H9 (cell line): ENCODE data around the gene SPATA6L. TPM values are rescaled to one million over a fixed set of nuclear protein-coding genes. Genes with fewer than 3 reads are reported as not detected.

Experiments used
- DNase-seq: peaks from one replicate; pipeline ENCODE4 v3.0.0-alpha.2; 2017
- H2AFZ ChIP-seq: one replicate; pipeline ENCODE4 v1.6.1; 2013; ENCODE audit warnings: mild to moderate bottlenecking, low read length, control low read depth, moderate library complexity
- H2AK5ac ChIP-seq: 2 replicates; pipeline ENCODE4 v1.6.1; 2013; ENCODE audit warnings: low read length, control low read depth, mixed read lengths; ENCODE audit not compliant: insufficient read length
- H2BK120ac ChIP-seq: one replicate; pipeline ENCODE4 v1.6.1; 2013; ENCODE audit warnings: low read depth, mild to moderate bottlenecking, low read length, control low read depth, inconsistent platforms; ENCODE audit not compliant: poor library complexity, severe bottlenecking
- H2BK12ac ChIP-seq: 2 replicates; pipeline ENCODE4 v1.6.1; 2013; ENCODE audit warnings: low read length, control low read depth, mixed read lengths, low read depth; ENCODE audit not compliant: insufficient read length
- H2BK15ac ChIP-seq: 2 replicates; pipeline ENCODE4 v1.6.1; 2013; ENCODE audit warnings: low read depth, low read length, control low read depth
- H2BK20ac ChIP-seq: one replicate; pipeline ENCODE4 v1.6.1; 2013; ENCODE audit warnings: low read depth, mild to moderate bottlenecking, low read length, control low read depth, inconsistent platforms; ENCODE audit not compliant: poor library complexity, severe bottlenecking
- H2BK5ac ChIP-seq: 2 replicates; pipeline ENCODE4 v1.6.1; 2013; ENCODE audit warnings: low read length, control low read depth, mixed read lengths; ENCODE audit not compliant: insufficient read length
- H3K14ac ChIP-seq: 2 replicates; pipeline ENCODE4 v1.6.1; 2013; ENCODE audit warnings: low read length, control low read depth; ENCODE audit not compliant: insufficient read depth
- H3K18ac ChIP-seq: 2 replicates; pipeline ENCODE4 v1.6.1; 2013; ENCODE audit warnings: low read depth, mild to moderate bottlenecking, mixed read lengths, low read length, control low read depth; ENCODE audit not compliant: insufficient read length
- H3K23ac ChIP-seq: 2 replicates; pipeline ENCODE4 v1.6.1; 2013; ENCODE audit warnings: low read length, control low read depth, mixed read lengths, low read depth; ENCODE audit not compliant: insufficient read length
- H3K23me2 ChIP-seq: 2 replicates; pipeline ENCODE4 v1.6.1; 2013; ENCODE audit warnings: low read depth, mild to moderate bottlenecking, mixed read lengths, low read length, control low read depth; ENCODE audit not compliant: insufficient read length, poor library complexity, severe bottlenecking
- H3K27ac ChIP-seq: 2 replicates; pipeline ENCODE4 v1.5.1; 2013; ENCODE audit warnings: low read length, control low read depth, mixed read lengths, low read depth; ENCODE audit not compliant: insufficient read length
- H3K27me3 ChIP-seq: 2 replicates; pipeline ENCODE4 v1.6.1; 2013; ENCODE audit warnings: low read length, control low read depth, inconsistent platforms; ENCODE audit not compliant: insufficient read depth
- H3K4ac ChIP-seq: 2 replicates; pipeline ENCODE4 v1.6.1; 2013; ENCODE audit warnings: low read depth, mild to moderate bottlenecking, control low read depth, inconsistent platforms, low read length, moderate library complexity
- H3K4me1 ChIP-seq: 2 replicates; pipeline ENCODE4 v1.6.1; 2013; ENCODE audit warnings: low read length, control low read depth, inconsistent platforms; ENCODE audit not compliant: insufficient read depth
- H3K4me2 ChIP-seq: 2 replicates; pipeline ENCODE4 v1.6.1; 2013; ENCODE audit warnings: low read length, control low read depth, mixed read lengths; ENCODE audit not compliant: insufficient read length, insufficient read depth
- H3K56ac ChIP-seq: 2 replicates; pipeline ENCODE4 v1.6.1; 2013; ENCODE audit warnings: low read depth, mild to moderate bottlenecking, mixed read lengths, low read length, control low read depth; ENCODE audit not compliant: insufficient read length
- H3K79me1 ChIP-seq: 2 replicates; pipeline ENCODE4 v1.6.1; 2013; ENCODE audit warnings: low read depth, mild to moderate bottlenecking, moderate library complexity, low read length, control low read depth, inconsistent platforms; ENCODE audit not compliant: insufficient read depth, poor library complexity, severe bottlenecking
- H3K79me2 ChIP-seq: 2 replicates; pipeline ENCODE4 v1.6.1; 2013; ENCODE audit warnings: low read length, control low read depth, inconsistent platforms; ENCODE audit not compliant: insufficient read depth
- H3K9ac ChIP-seq: 2 replicates; pipeline ENCODE4 v1.6.1; 2013; ENCODE audit warnings: low read length, control low read depth, mixed read lengths; ENCODE audit not compliant: insufficient read length; ENCODE audit errors: extremely low read depth
- H3K9me3 ChIP-seq: one replicate; pipeline ENCODE4 v1.6.1; 2013; ENCODE audit warnings: low read depth, low read length, inconsistent platforms; ENCODE audit not compliant: control insufficient read depth
- H3T11ph ChIP-seq: one replicate; pipeline ENCODE4 v1.6.1; 2013; ENCODE audit warnings: mild to moderate bottlenecking, low read length, control low read depth, inconsistent platforms
- H4K20me1 ChIP-seq: one replicate; pipeline ENCODE4 v1.6.1; 2013; ENCODE audit not compliant: control insufficient read depth, insufficient read length, insufficient read depth
- H4K5ac ChIP-seq: 2 replicates; pipeline ENCODE4 v1.6.1; 2013; ENCODE audit warnings: low read depth, mild to moderate bottlenecking, mixed read lengths, low read length, control low read depth; ENCODE audit not compliant: insufficient read length
- H4K8ac ChIP-seq: replicated peaks from 2 replicates; pipeline ENCODE4 v1.6.1; 2013; ENCODE audit warnings: low read length, control low read depth, mixed read lengths, low read depth; ENCODE audit not compliant: insufficient read length
- H4K91ac ChIP-seq: 2 replicates; pipeline ENCODE4 v1.6.1; 2013; ENCODE audit warnings: low read depth, mild to moderate bottlenecking, moderate library complexity, mixed read lengths, low read length, control low read depth; ENCODE audit not compliant: insufficient read length
- H3K27ac Mint-ChIP-seq, 3 experiments: 2 replicates in 2 of 3; 3 replicates in 1 of 3; pipeline ENCODE4 v1.8.0; 2020 to 2021; ENCODE audit warnings: mixed read lengths in 3 of 3, mild to moderate bottlenecking in 1 of 3, moderate library complexity in 1 of 3
- H3K27me3 Mint-ChIP-seq: 2 replicates; pipeline ENCODE4 v1.8.0; 2021; ENCODE audit warnings: low read depth, mild to moderate bottlenecking, moderate library complexity, mixed read lengths
- H3K36me3 Mint-ChIP-seq, 3 experiments: 2 replicates in 2 of 3; 3 replicates in 1 of 3; pipeline ENCODE4 v1.8.0; 2020 to 2021; ENCODE audit warnings: low read depth in 3 of 3, mixed read lengths in 3 of 3; ENCODE audit not compliant: insufficient read depth in 1 of 3
- H3K4me1 Mint-ChIP-seq, 2 experiments: 2 replicates each; pipeline ENCODE4 v1.8.0; 2020; ENCODE audit warnings: mixed read lengths in 2 of 2
- H3K4me3 Mint-ChIP-seq, 2 experiments: 2 replicates in 1 of 2; 3 replicates in 1 of 2; pipeline ENCODE4 v1.8.0; 2020 to 2021; ENCODE audit warnings: mild to moderate bottlenecking in 2 of 2, mixed read lengths in 2 of 2, moderate library complexity in 1 of 2
- H3K9me3 Mint-ChIP-seq, 2 experiments: 2 replicates in 1 of 2; 3 replicates in 1 of 2; pipeline ENCODE4 v1.8.0; 2020; ENCODE audit warnings: mild to moderate bottlenecking in 2 of 2, mixed read lengths in 2 of 2, moderate library complexity in 1 of 2
- CTCF ChIP-seq: fragments of 200-600 bp; sonication (generic); conservative IDR thresholded peaks from 3 replicates; pipeline ENCODE4 v1.8.0; 2021; ENCODE audit warnings: antibody characterized with exemption, mild to moderate bottlenecking
- WGBS: extraction: QIAGEN DNeasy Blood & Tissue Kit; methylation state at CpG from one replicate; pipeline ENCODE4 v1.1.7; 2013; ENCODE audit warnings: missing lambda C conversion rate, low lambda C conversion rate, mixed read lengths; ENCODE audit not compliant: insufficient read length; ENCODE audit errors: extremely low coverage; 5-methylcytosine and 5-hydroxymethylcytosine counted together
- total RNA-seq: library from RNA; stranded (reverse); gene quantifications from 2 replicates; pipeline ENCODE4 v1.2.1, GENCODE V29; 2021

The SPATA6L gene
- total RNA-seq, 1 experiment from 2014 or later = 0.87 TPM

- H3K9me3 Mint-ChIP-seq = no peaks in the 10 kb centered on the region
- H3K18ac ChIP-seq = no peak overlapping the region
These were observed 20.3 kb upstream of the SPATA6L start for GRCh38 chr9:4686584-4686983.

More at GRCh38 chr9:4686584-4686983, 20.3 kb upstream of the SPATA6L start:
- Histone ChIP-seq H3K4ac (no peak overlapping the region), H2AFZ (no peak overlapping the region), H4K91ac (no peak overlapping the region), H3K27ac (no peak overlapping the region), H2BK5ac (no peak overlapping the region), H3K27me3 (no peaks in the 10 kb centered on the region), H3K14ac (no peak overlapping the region), H4K20me1 (no peaks in the 10 kb centered on the region), H3K23ac (no peak overlapping the region), H2BK15ac (no peak overlapping the region), H3K4me2 (no peak overlapping the region), H3K9me3 (no peaks in the 10 kb centered on the region), H4K5ac (no peak overlapping the region), H2BK120ac (no peak overlapping the region), H3T11ph (no peak overlapping the region), H3K23me2 (no peaks in the 10 kb centered on the region), H3K79me2 (no peaks in the 10 kb centered on the region), H3K56ac (no peak overlapping the region), H3K9ac (no peak overlapping the region), H2BK20ac (no peak overlapping the region), H3K4me1 (no peaks in the 10 kb centered on the region), H4K8ac (no peak overlapping the region), H2BK12ac (no peak overlapping the region), H3K79me1 (no peaks in the 10 kb centered on the region), H2AK5ac (no peak overlapping the region)
- TF ChIP-seq CTCF = no peak
- H3K27ac Mint-ChIP-seq = no peak overlapping the region
- no peak overlapping the region for H3K4me3 Mint-ChIP-seq
- H3K36me3 Mint-ChIP-seq = peaks cover 6 to 27% (median 24%) of the 10 kb centered on the region in 3 experiments; a peak in 6 of 7 replicates
- H3K27me3 Mint-ChIP-seq = no peaks in the 10 kb centered on the region
- no CpG with 5 or more reads among the region's 1 CpG for WGBS
- H3K4me1 Mint-ChIP-seq = peaks cover 0 to 2% of the 10 kb centered on the region in 2 experiments; a peak in 1 of 4 replicates
- DNase-seq = no peak
